HG03565 (cell line): ENCODE data around the gene PSMB5.

Source experiments
- ATAC-seq: cut with Tn5 transposase; IDR thresholded peaks from one replicate; pipeline ENCODE4 v1.9.1; 2021; ENCODE audit warnings: mild to moderate bottlenecking, moderate library complexity; ENCODE audit not compliant: unreplicated experiment

PSMB5 gene

DNA sequence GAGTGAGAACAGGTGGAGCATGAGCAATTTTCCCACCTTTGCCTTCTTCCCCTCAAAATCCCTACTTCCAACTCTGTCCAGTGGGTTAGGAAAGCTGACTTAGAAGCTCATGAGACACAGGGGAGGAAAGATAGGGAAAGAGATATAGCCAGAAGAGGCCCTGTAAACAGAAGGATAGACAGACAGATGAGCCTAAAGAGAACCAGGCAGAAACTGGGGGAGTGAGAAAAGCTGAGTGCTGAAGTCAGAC is 57.3 kb downstream of the PSMB5 start:
- ATAC-seq = no peak

GRCh38 chr14:22976620-22977433 is 57.9 kb downstream of the PSMB5 start:
- ATAC-seq = no peak
